HL-60 (cell line): ENCODE measurements around the gene TMEM41A.

Source experiments
- CTCF ChIP-seq: IDR thresholded peaks from one replicate; pipeline ENCODE4 v1.5.1; 2011; ENCODE audit warnings: low read length, control low read depth, inconsistent platforms; ENCODE audit not compliant: insufficient read depth
- GABPA ChIP-seq: IDR thresholded peaks from 2 replicates; pipeline ENCODE4 v1.6.1; 2012; ENCODE audit warnings: low read depth
- POLR2AphosphoS5 ChIP-seq: IDR thresholded peaks from 2 replicates; pipeline ENCODE4 v1.6.1; 2012; ENCODE audit warnings: low read depth
- REST ChIP-seq: IDR thresholded peaks from 2 replicates; pipeline ENCODE4 v1.6.1; 2012; ENCODE audit warnings: low read depth; ENCODE audit not compliant: insufficient replicate concordance

GRCh38 chr3:185530856-185531255 is 32.0 kb upstream of the TMEM41A start:
- no peak for TF ChIP-seq CTCF
- TF ChIP-seq POLR2AphosphoS5 = no peak
- TF ChIP-seq GABPA = no peak
- TF ChIP-seq REST = no peak
